LoVo (cell line): ENCODE data around the gene SPSB3.

Experiments used
- DNase-seq: peaks from one replicate; pipeline ENCODE4 v3.0.0-alpha.2; 2016; ENCODE audit warnings: low spot score

Gene SPSB3

DNA sequence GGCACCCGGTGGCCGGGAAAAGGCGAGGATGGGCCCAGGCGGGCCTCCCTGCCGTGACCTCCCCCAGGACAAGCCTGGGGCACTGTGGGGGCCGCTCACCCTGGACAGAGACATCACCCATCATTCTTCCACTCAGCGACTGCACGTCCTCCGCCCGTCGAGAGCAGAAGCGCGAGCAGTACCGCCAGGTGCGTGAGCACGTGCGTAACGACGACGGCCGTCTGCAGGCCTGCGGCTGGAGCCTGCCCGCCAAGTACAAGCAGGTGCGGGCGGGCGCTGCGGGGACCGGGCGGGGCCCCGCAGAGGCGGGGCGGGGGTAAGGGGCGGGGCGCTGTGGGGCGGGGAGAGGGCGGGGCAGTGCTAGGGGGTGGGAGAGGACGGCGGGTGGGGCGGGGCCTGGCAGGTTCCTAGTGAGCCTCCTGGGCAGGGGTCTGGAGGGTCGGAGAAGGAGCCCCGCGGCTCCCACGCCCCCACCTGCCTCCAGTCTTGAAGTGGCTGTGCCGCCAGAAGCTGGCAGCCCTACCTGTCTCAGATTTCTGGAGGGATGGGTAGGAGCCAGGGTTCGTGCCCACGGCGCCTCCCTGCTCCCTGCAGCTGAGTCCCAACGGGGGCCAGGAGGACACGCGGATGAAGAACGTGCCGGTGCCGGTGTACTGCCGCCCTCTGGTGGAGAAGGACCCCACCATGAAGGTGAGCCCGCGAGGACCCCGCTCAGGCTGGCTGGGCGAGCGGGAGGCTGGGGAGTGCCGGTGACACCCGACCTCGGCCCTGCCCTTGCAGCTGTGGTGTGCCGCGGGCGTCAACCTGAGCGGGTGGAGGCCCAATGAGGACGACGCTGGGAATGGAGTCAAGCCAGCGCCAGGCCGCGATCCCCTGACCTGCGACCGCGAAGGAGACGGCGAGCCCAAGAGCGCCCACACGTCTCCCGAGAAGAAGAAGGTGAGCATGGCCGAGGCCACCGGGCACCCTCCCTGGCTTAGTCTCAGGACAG, 18.6 kb downstream of the SPSB3 start:
- no peak for DNase-seq

DNA sequence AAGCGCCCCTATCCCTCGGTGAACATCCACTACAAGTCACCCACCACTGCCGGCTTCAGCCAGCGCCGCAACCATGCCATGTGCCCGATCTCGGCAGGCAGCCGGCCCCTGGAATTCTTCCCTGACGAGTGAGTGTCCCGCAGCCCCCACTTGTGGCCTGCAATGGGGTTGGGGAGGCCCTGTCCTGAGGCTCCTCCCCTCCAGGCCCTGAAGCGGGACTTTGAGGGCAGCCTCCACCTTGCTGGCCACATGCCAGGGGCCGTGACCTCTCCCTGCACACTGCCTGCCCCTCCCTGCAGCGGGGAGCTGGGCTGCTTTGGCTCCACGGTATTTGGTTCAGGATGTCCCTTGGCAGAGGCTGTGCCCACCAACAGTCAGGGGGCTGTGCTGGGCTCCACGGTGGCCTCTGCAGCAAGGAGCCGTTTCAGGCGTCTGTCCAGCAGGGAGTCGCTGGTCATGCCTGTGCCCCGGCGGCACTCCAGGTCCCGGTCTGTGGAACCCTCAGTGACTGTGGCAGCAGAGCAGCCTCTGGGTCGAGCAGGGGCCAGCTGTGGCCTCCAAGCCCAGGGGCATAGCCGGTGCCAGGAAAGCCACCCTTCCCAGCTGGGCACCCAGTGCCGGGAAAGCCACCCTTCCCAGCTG, 19.4 kb downstream of the SPSB3 start:
- DNase-seq, result no peak

- DNase-seq, result no peak
These were observed 20.0 kb downstream of the SPSB3 start for GRCh38 chr16:1762196-1762878.

- no peak for DNase-seq
These were observed 20.6 kb downstream of the SPSB3 start for GRCh38 chr16:1761751-1762150.

DNA sequence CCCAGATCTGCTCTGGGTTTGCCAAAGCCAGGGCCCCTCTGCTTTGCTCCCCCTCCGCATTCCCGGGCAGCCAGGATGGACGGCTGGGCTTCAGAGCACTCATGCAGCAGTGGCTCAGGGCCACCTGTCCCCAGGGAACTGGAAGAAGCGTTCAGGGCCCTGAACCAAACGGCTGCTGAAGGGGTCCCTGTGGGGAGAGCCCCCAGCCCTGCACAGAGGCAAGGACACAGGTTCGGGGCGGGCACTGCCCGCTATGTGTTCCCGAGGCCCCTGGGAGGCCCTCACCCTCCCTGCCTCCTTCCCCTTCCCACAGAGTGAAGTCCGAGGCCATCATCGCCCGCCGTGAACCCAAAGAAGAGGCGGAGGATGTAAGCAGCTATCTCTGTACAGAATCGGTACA, 21.5 kb downstream of the SPSB3 start:
- DNase-seq, result no peak

DNA sequence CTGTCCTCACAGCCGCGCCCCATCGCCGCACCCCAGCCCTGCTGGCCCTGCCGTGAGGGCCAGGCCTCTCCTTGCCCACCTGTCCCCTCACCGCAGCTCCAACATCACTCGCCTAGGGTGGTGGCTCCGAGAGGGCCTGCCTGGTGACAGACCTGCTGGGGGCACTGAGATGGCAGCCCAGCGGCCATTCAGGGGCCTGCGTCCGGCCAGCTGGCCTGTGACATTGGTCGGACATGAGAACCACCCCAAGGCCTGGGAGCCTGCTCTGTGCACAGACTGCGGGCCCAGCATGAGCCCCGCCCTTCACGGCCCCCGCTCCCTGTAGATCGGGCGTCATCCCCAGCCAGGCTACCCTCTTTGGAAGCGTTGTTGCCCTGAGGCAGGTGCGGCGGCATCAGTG, 22.9 kb downstream of the SPSB3 start:
- no peak for DNase-seq

GRCh38 chr16:1758923-1759322, 23.4 kb downstream of the SPSB3 start:
- no peak for DNase-seq

- no peak for DNase-seq
These were observed 24.5 kb downstream of the SPSB3 start for GRCh38 chr16:1757714-1758461.

DNA sequence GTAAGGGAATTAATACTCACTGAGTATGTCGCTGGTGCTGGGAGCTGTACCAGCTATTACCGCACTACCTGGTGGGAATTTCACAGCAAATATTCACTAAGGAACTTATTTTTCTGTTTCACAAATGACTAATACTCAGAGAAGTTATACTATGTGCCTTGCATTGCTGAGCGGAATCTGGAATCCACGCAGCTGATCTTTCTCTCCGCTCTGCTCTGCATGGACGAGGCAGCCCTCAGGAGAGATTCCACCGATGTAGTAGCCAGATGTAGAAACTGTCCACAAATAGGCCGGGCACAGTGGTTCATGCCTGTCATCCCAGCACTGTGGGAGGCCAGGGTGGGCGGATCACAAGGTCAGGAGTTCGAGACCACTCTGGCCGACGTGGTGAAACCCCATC, 28.2 kb downstream of the SPSB3 start:
- DNase-seq, result no peak

GRCh38 chr16:1752853-1753252, 29.5 kb downstream of the SPSB3 start:
- DNase-seq, result no peak

GRCh38 chr16:1751946-1752345, 30.4 kb downstream of the SPSB3 start:
- DNase-seq, result no peak

DNA sequence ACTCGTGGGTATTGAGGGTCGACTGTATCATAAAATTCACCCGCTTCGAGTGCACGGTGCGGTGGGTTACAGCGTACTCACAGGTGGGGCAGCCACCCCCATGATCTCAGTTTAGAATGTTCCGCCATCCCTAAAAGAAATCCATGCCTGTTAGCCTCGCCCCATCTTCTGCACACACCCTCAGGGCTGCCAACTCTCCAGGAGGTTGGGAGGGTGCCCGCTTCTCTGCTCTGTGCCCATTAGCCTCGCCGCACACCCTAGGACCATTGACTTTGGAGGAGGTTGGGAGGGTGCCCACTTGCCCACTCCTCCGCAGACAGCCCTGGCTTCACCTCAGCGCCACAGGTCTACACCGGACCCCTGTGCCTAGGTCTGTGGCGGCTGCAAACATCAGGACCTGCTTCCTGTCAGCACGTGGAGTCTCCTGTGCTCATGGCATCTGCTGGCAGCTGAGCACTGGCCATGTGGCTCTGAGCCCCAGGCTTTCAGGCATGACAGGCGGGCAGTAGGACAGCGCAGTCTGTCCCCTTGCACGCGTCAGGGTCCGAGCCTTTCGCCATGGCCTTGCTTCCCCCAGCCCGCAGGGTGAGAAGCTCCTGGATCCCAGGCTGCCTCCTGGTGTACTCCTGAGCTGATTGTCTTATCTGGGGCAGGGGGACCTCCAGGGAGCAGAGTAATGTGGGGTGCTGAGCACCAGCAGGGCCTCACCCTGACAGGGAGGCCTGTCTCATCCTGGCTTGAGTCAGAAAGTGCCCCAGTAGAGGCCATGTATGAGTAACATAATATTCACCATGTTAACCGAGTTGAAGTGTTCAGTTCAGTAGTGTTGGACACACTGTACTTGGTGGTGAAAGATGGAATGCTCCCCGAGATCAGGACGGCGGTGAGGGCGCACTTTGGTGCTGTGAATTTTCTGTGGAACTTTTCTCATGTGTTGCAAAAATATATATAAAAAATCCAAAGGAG, 32.9 kb downstream of the SPSB3 start:
- no peak for DNase-seq

DNA sequence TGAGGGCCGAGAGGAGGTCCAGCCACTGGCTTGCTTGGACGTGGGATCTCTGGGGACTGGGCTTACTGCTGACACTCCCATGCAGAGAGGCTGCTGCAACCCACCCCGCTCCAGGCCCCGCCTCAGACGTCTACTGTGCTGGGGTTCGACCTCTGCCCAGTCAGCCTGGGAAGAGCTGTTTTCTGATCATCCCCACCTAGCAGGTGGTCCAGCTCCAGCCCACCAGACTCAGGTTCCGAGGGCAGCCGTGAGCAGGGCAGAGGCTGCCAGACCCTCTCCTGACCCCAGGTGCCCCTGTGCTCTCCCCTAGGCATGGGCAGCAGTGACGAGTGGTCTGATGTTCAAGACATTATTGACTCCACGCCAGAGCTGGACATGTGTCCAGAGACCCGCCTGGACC, 34.4 kb downstream of the SPSB3 start:
- DNase-seq, result no peak

GRCh38 chr16:1746693-1747195, 35.6 kb downstream of the SPSB3 start:
- no peak for DNase-seq

DNA sequence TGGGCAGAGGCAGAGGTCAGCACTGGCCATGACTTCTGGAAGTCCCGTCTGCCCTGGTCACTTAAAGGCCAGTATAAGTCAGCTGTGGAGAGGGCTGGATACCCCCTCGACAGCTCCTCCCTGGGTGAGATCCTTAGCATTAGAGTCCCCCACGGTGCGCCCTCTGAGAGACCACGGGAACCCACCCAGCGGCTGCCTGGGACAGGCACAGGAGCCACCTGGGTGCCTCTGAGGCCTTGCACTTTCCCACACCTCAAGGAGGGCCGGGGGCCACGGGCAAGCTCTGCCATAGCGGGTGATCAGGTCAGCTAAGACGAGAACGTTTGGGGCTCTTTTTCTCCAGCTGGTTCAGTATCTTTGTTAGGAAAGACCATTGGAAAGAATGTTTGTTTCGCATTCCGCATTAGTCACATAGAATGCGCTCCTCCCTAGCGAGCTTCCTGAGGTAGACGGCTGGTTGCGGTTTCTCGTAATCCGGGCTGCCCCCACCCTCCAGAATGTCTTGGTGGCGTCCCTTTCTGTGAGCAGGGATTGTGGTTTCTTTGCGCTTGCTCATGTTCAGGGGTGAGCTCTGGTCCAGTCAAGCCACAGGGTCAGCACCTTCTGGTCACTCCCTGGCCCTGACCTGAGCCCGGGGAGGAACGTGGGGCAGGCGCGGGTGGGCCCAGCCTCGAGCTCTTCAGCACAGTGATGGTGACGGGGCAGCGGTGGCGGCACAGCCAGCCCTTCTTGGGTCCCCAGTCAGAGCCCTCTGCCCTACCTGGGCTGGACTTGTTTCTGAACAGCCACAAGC, 36.3 kb downstream of the SPSB3 start:
- DNase-seq, result no peak

- DNase-seq, result no peak
These were observed 37.0 kb downstream of the SPSB3 start for GRCh38 chr16:1745181-1745899.

- no peak for DNase-seq
These were observed 38.0 kb downstream of the SPSB3 start for GRCh38 chr16:1744338-1744840.

DNA sequence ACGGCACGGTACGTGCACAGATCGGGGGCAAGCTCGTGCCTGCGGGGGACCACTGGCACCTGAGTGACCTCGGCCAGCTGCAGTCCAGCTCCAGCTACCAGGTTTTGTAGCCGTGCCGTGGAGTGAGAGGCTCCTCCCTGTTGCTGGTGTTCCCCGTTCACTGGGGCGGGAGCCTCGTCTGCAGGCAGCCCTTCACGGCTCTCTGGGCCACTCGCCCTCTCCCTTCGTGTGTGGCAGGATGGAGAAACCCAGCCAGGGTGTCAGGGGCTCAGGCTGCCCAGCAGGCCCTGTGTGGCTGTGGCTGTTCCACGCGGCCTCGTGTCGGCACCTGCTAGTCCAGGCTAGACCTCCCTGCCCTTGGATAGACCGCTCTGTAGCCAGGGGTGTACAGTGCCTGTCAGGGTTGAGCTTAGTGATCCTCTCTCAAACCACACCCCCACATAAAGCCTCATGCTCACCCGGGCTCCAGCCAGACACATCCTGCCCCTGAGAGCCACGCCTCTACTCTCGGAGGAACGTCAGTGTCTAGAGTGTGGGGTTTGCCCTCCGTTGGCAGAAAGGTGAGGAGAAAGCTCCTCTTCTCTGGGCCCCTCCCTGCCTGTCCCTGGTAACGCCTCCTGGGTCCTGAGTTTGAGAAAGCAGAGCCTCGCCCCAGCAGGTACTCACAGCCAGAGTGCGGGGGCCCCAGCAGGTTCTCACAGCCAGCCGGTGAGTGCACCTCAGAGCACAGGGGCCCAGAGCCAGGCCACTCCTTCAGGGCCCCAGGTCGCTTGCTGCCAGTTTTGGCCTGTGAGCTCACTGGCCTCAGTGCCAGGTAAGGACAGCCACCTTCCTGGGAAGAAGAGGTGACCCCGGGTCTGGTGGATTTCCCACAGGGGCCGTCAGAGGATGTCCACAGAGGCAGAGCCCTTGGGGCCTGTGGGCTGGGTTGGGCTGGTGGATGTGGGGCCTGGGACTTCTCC, 38.7 kb downstream of the SPSB3 start:
- no peak for DNase-seq
